ENCODE measurements around the gene SCART1.
A peak's percentile ranks its signal among the peaks of the same experiment; 100 is the strongest.
"Not testable (repeated sequence)": the region's sequence is repeated elsewhere in the genome, so short reads cannot be mapped to it uniquely, and the experiment has no call there.

The SCART1 gene

DNA sequence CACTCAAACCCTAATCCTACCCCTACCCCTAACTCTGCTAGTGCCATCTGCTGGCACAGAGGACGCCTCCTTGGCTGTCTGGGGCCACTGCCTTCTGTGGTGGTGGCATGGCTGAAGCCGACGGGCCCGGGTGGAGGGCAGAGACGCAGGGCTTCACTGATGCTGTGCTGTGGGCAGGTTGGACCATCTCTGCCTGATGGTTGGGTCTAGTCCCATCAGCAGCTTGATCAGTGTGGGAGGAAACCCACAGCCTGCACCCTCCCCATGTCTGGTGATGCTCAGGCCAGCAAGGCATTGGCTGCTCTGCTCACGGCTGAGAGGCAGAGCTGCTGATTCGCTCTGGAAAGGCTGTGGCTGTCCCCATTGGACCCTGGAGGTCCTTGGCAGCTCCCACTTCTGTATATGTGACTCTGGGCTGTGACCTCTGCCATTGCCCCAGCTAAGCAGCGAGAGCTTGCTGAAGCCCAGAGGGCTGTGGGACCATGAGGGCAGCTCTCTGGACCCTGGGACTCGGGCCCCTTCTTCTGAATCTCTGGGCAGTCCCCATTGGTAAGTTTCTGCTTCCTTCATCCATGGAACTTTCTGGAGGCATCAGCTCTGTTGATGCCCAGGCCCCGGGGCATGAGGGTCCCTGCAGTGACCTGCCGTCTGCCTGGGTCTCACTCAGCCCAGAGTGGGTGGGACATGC, at the start of gene SCART1:
Gene SCART1 (plus strand): TSS at position 430 of the 688 bp plus-strand sequence. CDS start 53 bp downstream, at position 483.
- peak; percentile 28 for DNase-seq

DNA sequence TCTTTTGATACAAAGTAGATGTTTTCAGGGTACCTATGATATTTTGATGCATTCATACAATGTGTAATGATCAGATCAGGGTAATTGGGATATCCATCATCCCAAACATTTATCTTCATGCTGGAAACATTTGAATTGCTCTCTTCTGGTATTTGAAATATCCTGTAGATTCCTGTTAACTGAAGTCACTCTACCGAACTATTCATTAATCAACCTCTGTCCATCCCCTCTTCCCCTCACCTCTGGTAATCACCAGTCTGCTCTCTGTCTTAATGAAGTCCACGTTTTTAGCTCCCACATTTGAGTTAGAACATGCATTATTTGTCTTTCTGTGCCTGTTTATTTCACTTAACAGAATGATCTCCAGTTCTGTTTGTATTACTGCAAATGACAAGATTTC, 48.5 kb upstream of the SCART1 start:
- DNase-seq: no peak

DNA sequence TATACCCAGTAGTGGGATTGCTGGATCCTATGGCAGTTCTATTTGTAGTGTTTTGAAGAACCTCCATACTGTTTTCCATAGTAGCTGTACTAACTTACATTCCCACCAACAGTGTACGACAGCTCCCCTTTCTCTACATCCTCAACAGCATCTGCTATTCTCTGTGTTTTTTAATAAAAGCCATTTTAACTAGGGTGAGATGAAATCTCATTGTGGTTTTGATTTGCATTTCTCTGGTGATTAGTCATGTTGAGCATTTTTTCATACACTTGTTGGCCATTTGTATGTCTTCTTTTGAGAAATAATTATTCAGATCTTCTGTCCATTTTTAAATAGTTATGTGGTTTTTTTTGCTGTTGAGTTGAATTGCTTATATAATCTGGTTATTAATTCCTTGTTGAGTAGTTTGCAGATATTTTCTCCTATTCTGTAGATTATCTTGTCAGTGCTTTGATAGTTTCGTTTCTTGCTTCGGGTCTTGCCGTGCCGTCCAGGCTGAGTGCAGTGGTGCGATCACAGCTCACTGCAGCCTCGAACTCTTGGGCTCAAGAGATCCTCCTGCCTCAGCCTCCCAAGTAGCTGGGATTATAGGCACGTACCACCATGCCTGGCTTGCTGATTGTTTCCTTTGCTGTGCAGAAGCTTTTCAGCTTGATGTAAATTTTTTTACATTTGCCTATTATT, 47.8 kb upstream of the SCART1 start:
- no peak for DNase-seq

DNA sequence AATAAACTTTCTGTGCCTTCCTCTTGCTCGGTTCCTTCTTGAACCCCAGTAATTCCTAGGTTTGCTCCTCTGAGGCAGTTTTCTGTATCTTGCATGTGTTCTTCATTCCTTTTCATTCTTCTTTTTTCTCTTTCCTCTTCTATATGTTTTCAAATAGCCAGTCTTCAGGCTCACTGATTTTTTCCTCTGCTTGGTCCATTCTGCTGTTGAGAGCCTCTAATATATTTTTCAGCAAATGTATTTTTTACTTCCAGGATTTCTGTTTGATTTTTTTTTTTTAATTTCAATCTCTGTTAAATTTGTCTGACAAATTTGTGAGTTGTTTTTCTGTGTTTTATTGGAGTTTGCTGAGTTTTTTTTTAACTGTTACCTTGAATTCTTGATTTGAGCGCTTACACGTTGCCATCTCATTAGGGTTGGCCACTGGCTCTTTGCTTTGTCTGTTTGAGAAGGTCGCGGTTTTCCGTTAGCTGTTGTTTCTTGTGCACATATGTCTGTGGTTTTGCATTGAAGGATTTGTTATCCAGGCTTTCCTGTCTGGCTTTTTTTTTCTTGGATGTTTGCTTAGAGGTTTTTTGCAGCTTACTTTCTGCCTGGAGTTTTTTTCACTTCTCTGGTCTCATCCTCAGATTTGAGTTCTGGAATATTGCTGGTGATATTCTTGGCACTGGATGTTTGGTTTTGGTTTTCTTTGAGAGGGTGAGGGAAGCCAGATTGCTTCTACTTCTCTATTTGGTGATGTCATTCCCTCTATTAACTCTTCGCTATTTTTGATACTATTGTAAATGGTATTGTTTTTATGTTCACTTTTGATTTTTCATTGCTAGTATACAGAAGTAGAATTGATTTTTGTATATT, 42.0 kb upstream of the SCART1 start:
- no peak for DNase-seq

DNA sequence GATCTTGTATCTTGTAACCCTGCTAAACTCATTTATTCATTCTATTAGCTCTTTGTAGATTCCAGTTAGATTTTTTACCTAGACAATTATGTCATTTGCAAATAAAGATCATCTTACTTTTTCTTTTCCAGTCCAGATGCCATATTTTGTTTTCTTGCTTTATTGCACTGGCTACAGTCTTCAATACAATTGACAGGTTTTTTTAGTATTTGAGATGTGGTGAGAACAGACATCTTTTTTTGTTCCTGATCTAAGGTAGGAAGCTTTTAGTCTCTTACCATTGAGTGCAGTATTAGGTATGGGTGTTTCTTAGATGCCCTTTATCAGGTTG, 41.4 kb upstream of the SCART1 start:
- DNase-seq: no peak

DNA sequence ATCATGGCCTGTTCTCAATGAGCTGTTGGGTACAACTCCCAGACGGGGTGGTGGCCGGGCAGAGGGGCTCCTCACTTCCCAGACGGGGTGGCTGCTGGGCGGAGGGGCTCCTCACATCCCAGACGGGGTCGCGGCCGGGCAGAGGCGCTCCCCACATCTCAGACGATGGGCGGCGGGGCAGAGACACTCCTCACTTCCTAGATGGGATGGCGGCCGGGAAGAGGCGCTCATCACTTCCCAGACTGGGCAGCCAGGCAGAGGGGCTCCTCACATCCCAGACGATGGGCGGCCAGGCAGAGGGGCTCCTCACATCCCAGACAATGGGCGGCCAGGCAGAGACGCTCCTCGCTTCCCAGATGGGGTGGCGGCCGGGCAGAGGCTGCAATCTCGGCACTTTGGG, 39.3 kb upstream of the SCART1 start:
- not testable (repeated sequence) for DNase-seq

DNA sequence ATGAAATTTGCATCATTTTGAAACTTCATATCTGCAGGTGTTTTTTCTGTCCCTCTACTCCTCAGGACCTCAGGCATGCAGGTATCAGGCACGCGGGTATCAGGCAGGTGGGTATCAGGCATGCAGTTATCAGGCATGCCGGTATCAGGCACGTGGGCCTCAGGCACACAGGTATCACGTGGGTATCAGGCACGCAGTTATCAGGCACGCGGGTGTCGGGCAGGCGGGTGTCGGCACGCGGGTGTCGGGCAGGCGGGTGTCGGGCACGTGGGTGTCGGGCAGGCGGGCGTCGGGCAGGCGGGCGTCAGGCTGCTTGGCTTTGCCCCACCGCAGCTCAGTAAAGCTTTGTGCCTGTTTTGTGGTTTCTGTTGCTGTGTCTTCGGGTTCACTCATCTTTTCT, 38.0 kb upstream of the SCART1 start:
- DNase-seq: no peak

DNA sequence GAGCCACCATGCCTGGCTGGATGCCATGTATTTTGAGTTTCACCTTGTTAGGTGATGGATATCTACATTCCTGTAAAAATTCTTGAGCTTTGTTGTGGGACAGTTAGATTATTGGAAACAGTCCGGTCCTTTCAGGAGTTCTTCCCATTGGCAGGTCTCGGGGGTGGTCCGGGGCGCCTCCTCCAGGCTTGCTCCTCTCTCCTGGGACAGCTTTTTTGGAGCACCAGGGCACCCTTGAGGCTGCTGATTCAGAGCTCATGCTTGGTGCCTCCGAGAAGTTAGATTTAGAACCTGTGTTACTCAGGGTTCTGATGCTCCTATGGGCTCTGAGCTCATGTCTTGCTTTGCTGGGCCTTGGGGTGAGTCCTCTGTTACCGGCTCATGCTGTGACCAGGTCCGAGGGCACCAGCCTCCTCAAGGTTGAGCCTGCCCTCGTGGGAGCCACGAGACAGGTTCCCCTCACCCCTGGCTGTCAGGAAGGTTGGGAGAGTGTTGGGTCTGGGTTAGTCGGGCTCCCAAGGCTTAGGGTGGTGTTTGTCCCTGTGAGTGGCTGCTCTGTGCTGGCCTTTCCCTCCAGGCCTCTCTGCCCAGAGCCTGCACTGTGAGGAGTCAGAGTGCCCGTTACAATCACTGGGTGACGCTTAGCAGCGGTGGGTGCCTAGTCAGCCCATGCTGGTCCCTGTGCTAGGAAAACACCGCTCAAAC, 35.3 kb upstream of the SCART1 start:
- DNase-seq: no peak

DNA sequence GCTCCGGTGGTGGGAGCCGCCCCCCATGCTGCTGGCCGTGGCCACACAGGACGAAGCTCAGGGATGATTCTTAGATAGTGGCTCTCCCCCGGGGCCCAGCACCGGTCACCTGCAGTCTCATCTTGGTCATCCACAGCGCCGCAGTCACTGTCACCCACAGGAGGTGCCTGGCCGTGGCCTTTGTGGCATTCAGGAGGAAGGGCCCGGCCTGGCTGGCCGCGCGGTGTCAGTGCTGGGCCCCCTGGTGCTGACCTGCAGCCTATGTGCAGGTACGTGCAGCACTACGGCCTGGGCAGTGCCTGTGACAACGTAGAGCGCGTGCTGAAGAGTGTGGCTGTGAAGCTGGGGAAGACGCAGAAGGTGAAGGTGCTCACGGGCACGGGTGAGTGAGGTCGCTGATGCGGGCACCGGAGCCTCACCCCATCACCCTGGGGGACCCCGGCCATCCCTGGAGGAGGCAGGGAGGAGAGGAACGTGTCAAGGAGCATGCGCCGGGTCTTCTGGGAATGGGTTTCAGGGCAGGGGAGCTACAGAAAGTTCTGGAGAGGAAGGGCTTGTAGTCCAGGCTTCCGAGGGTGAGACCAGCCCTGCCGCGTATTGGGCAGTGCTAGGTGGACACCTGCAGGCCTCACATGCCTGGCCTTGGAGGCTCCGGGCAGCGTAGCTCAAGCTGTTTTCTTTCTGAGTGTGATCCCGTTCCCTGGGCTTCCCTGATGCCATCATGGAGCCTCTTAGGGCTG, 34.4 kb upstream of the SCART1 start:
- DNase-seq: no peak

DNA sequence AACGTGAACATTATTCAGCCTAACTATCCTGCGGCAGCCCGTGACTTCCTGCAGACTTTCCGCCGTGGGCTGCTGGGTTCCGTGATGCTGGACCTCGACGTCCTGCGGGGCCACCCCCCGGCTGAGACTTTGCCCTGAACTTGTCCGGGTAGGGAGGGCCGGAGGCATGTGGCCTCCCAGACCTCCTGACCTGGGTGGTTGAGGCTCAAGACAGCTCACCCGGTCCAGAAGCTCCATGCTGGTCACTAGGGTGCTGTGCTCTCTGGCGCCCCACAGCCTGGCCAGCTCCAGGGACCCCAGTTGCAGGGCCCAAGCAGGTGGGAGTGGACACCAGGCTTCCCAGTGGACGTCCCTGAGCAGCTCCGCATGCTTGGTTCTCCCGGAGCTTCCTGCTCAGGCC, 33.7 kb upstream of the SCART1 start:
- DNase-seq: no peak

DNA sequence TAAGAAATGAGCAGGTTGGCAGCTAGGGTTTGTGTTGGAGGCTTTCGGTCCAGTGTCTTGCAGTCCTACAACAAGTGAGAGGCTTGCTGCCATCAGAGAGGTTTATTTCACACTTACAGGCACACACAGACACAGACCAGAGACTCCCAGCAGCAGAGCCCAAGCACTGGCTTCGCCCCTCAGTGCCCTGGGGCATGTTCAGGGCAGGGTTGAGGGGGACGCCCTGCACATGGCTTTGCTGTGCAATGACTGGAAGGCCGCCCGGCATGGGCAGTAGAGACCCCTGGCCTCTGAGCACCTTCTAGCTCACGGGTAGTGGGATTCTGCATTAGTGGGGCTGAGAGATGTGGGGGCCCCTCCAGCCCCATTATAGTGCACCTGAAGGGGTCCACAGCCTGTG, 33.2 kb upstream of the SCART1 start:
- DNase-seq: no peak

DNA sequence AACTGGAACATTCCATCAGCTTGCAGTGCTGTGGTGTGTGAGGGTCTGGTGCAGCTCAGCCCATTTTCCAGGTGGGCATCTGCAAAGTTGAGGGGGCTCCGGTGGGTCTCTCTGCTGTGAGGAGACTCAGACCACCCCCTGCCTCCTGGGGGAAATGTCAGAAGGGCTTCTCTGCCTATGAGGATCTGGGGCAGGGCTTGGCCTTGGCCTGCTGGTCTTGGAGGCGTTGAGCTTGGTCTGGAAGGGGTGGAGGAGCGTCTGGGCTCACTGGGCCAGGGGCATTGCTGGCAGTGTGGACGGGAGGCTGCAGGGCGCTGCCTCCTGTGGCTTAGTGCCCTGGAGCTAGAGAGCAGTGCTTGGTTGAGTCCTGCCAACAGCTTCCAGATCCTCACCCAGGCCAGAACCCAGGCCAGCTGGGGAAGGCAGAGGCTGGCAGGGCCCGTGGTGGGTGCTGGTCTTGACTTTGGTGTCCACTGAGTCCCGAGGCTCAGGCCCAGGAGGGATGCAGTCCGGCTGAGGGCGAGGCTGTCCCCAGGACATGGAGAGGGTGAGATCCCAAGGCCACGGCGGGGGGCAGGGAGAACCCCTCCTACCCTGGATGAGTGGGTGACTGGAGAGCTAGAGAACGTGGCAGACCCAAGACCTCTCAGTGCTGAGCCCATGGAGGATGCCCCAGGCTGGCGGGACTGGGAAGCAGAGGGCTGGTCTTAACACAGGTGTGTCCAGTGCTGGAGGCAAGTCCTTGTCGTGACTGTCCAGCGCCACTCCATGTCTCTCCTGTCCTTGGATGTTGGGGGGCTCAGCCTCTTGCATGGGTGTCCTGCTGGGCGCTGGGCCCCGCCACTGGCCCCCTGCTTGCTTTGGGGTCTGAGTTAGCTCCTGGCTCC, 32.2 kb upstream of the SCART1 start:
- no peak for DNase-seq

DNA sequence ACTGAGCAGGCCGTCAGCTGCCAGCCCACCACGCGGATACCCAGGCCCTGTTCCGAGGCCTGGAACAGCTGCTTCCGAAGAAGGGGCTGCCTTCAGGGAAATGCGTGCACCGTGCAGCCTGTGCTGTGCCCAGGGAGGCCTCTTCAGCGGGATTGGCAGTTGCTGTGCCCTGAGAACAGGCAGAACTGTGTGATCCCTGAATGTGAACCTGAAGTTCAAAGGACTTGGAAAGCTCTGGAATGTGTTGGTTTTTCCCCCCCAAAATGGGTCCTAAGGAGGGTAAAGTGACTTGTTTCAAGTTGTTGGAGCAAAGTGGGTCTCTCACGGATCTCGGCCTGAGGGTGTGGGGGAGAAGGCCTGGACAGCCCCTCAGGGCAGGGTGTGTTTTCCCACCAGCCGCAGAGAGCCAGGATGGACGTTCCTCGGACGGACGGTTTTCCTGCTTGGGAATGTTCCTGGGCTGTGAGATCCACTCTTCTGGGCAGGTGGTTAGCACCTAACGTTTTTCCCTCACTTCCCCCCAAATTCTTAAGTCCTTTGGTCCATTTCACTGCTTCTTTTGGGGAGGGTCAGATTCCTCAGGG, 31.4 kb upstream of the SCART1 start:
- no peak for DNase-seq

DNA sequence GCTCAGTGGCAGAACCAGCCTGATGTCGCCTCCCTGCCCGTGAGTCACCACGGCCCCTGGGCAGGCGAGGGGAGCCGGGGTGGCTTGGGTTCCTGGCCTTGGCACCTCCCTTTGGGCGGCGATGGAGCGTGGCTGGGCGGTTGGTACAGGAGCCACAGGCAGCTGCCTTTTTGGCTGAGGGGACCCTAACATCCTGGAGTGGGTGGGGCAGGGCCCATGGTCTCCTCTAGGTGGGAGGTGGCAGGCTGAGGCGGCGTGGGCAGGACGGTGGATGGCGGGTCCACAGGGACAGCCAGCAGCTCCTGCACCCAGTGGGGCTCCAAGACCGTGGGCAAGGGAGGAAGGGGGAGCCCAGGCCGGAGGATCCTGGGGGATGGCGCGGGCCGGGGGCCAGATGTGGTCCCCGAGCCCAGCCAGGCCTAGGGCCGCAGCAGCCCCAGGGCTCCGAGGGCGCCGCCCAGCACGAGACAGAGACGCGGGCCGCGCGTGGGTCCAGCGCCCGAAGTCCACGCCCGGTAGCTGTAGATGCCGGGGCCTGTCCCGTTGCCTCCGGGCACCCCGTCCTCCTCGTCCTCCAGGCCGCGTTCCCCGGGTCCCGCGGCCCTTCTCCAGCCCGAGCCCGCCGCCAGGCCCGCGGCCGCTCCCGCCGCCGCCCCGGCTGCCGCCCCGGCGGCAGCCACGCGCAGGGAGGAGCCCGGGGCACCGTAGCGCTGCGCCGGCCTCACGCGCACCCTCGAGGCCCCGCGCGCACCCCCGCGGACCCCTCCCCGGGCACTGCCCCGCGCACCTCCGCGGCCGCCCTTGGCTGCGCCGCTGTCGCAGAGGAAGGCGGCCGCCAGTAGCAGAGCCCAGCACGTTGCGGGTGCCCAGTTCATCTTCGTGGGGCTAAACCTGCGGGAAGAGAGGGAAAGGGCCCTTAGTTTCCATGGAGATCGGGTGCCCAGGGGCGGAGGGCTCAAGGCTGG, 30.7 kb upstream of the SCART1 start:
- no peak for DNase-seq

DNA sequence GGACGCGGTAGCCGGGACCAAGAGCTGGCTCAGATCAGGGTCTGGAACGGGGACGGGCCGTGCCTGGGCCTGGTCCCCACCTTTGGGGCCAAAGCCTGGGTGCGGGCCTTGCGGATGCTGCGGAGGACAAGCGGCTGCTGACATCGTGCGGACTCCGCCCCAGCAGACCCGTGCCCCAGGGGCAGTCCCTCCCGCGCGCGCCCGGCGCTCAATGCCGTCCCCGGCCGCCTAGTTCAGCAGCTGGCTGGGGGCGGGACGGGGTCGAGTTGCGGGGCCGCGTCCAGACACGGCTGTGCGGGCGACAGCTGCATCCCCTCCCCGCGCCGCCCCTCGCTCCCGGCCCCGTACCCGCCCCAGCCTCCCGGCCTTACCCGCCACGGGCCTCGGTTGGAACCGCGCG, 29.6 kb upstream of the SCART1 start:
- DNase-seq: not testable (repeated sequence)

DNA sequence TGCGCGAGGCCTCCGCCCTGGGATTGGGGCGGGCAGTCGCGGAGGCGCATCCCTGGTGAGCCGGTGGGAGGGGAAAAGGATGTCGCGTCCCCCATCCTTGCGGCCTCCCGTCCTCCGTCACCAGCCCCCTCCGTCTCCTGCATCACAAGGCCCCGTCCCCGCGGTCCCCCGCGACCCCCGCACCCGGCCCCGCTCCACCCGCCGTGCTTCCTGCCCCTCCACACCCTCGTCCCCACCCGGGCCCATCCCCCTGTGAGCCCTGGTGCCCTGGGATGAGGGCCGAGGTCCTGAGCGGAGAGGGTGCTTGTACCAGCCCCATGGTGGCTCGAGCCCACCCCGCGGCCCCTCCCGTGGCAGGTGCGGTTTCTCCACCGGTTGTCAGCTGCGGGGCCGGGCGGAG, 29.1 kb upstream of the SCART1 start, which contains the start of gene SPRN:
Gene SPRN (minus strand): TSS at position 25 of the 400 bp plus-strand sequence. CDS start 944 bp downstream, outside the sequence.
- DNase-seq: not testable (repeated sequence)

DNA sequence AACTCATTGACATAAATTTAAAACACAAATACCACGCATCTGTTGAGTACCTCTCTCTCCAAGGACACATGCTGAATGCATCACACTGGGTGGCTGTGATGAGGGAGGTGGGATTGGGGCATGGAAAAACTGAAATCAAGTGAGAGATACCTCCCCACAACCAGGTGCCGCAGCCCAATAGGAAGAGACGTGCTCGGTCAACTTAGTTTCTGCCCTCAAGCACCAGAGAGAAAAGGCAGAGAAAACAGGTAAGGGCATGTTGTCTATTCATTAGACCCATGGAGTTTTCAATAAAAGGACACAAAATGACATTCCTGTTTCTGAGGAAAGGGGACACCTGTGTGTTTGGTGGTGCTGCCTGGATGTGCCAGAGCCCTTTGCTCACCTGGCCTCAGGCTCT, 24.2 kb upstream of the SCART1 start:
- DNase-seq: not testable (repeated sequence)

DNA sequence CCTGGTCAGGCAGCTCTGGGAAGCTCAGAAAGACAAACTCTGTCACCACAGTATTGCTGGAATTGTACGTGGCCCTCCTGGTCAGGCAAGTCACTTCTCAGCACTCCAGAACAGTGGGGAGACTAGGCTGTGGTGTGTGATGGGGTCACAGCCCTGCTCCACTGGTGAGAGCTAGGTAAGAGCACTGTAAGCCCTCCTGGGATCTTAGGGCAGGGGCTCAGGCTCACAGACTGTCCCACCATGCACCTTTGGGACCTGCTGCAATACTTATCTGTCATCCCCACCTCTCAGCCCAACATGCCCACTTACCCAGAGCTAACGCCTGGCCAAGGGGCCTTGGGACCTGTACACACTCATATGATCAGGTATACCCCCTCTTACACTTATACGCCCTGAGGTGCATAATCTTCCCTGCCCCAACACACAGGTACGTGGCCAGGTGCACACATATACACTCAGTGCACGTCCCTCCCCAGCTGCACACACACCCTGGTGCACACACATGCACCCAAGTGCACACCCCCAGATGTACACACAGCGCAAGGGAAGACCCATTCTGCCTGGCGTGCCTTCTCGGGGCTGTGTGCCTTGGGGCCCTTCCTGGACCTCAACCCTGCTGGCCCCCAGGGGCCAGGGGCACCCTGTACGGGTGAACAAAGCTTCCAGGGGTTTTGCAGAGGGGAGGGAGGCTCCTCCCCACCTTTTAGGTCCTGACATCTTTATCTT, 21.7 kb upstream of the SCART1 start:
- DNase-seq: not testable (repeated sequence)

DNA sequence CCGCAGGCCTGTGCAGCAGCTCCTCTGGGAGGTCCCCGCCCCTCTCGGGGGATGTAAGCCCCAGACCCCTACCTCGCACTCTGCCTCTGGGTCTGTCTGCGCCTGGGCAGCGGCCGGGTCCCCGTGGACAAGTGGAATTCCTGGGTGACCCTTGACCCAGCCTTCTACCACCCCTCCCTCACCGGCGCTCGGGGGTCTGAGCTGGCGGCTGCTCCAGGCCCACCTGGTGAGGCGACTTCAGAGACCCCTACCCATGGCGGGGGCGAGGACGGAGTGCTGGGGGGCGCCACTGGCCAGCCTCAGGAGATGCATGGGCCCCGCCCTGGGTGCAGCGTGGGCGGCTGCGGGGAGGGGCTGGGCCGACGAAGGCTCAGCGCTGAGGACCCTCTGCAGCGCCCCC, 21.0 kb upstream of the SCART1 start:
- DNase-seq: not testable (repeated sequence)
